HepG2 (cell line): ENCODE data around the gene TRAPPC3. TPM values are rescaled to one million over a fixed set of nuclear protein-coding genes. Genes with fewer than 3 reads are reported as not detected.

Source experiments
- ATAC-seq: fragments of 200-7000 bp; cut with Tn5 transposase; 3 replicates; pipeline ENCODE4 v1.9.1; 2020; ENCODE audit warnings: mild to moderate bottlenecking, moderate library complexity
- BruUV-seq: library from RNA; stranded (reverse); fragments of 400-500 nt; replicated peaks from 2 replicates; lab custom pipeline; 2021; lab: Mats Ljungman, UMichigan
- CTCF ChIA-PET: fragments of 300-600 bp; formaldehyde crosslinking; extraction: SDS; loops from one replicate; lab custom pipeline; 2021; ENCODE audit warnings: low total read pairs, inconsistent platforms, low intra/inter-chr PET ratio; lab: Yijun Ruan, JAX
- POLR2A ChIA-PET: fragments of 350-600 bp; sonication (Branson Sonifier 250); formaldehyde crosslinking; loops from one replicate; lab custom pipeline; 2020; ENCODE audit warnings: antibody characterized with exemption, inconsistent platforms; lab: Yijun Ruan, JAX
- DNase-seq: peaks from one replicate; pipeline ENCODE4 v3.0.0-alpha.2; 2015; ENCODE audit warnings: low spot score
- FAIRE-seq: peaks from 3 replicates; lab custom pipeline; 2011; peaks lifted over from hg19 to GRCh38; lab: Jason Lieb, UNC
- H2AFZ ChIP-seq: one replicate; pipeline ENCODE4 v1.6.1; 2011; ENCODE audit warnings: low read length, inconsistent platforms
- H3K27ac ChIP-seq: fragments of 300-600 bp; 3 replicates; pipeline ENCODE4 v1.8.0; 2011; ENCODE audit warnings: mixed run types, mild to moderate bottlenecking, mixed read lengths, low read length, inconsistent platforms; ENCODE audit not compliant: insufficient read depth; ENCODE audit errors: extremely low read length
- H3K27me3 ChIP-seq, 2 experiments: fragments of 200-600 bp in 1 of 2; 2 replicates in 1 of 2; 3 replicates in 1 of 2; pipeline versions ENCODE4 v1.6.0 to v1.8.0; 2011; ENCODE audit warnings: low read length in 2 of 2, mild to moderate bottlenecking in 2 of 2, moderate library complexity in 2 of 2, inconsistent platforms in 1 of 2; ENCODE audit not compliant: insufficient read depth in 2 of 2, control insufficient read depth in 1 of 2
- H3K36me3 ChIP-seq, 2 experiments: fragments of 200-600 bp in 1 of 2; replicated peaks in 1 of 2; 2 replicates in 1 of 2; 3 replicates in 1 of 2; pipeline versions ENCODE4 v1.5.1 to v1.8.0; 2011; ENCODE audit warnings: low read length in 2 of 2, inconsistent platforms in 1 of 2; ENCODE audit not compliant: insufficient read depth in 2 of 2, control insufficient read depth in 1 of 2
- H3K4me1 ChIP-seq: 2 replicates; pipeline ENCODE4 v1.5.1; 2012; ENCODE audit warnings: low read length, inconsistent platforms; ENCODE audit not compliant: insufficient read depth
- H3K4me2 ChIP-seq: 2 replicates; pipeline ENCODE4 v1.6.0; 2011; ENCODE audit warnings: low read depth, low read length, inconsistent platforms
- H3K4me3 ChIP-seq, 3 experiments: fragments of 200-600 bp in 1 of 3; sonication (generic), shearing (Covaris generic) in 1 of 3; replicated peaks in 1 of 3; 2 replicates each; pipeline ENCODE4 v1.5.1; 2011 to 2016; ENCODE audit warnings: low read length in 3 of 3, inconsistent platforms in 2 of 3, low read depth in 2 of 3, mild to moderate bottlenecking in 2 of 3, control low read depth in 1 of 3, mixed read lengths in 1 of 3; ENCODE audit not compliant: insufficient read depth in 1 of 3
- H3K79me2 ChIP-seq: one replicate; pipeline ENCODE4 v1.6.1; 2011; ENCODE audit warnings: low read length, inconsistent platforms; ENCODE audit not compliant: insufficient read depth
- H3K9ac ChIP-seq: 2 replicates; pipeline ENCODE4 v1.6.0; 2011; ENCODE audit warnings: mild to moderate bottlenecking, low read depth, low read length, inconsistent platforms; ENCODE audit not compliant: insufficient read depth
- H3K9me3 ChIP-seq: 2 replicates; pipeline ENCODE4 v1.5.1; 2012; ENCODE audit warnings: mild to moderate bottlenecking, low read length
- H4K20me1 ChIP-seq: 2 replicates; pipeline ENCODE4 v1.6.0; 2011; ENCODE audit warnings: inconsistent platforms, mild to moderate bottlenecking, low read length, moderate library complexity; ENCODE audit not compliant: insufficient read depth
- HDAC1 ChIP-seq: sonication (generic); formaldehyde crosslinking; IDR thresholded peaks from 2 replicates; pipeline ENCODE4 v1.5.1; 2020; ENCODE audit warnings: mild to moderate bottlenecking, missing genetic modification reagents
- KLF15 ChIP-seq: sonication (generic); formaldehyde crosslinking; IDR thresholded peaks from 2 replicates; pipeline ENCODE4 v1.8.1; 2023; ENCODE audit warnings: borderline replicate concordance, mild to moderate bottlenecking, inconsistent platforms, missing genetic modification reagents, mixed read lengths
- NFE2L2 ChIP-seq: fragments of 150-350 bp; IDR thresholded peaks from 2 replicates; pipeline ENCODE4 v1.6.1; 2014; ENCODE audit warnings: low read length
- RARA ChIP-seq: IDR thresholded peaks from 2 replicates; pipeline ENCODE4 v1.6.1; 2016; ENCODE audit warnings: missing genetic modification reagents, missing compliant biosample characterization
- SATB2 ChIP-seq: sonication (generic); formaldehyde crosslinking; IDR thresholded peaks from 2 replicates; pipeline ENCODE4 v1.5.0; 2020; ENCODE audit warnings: missing genetic modification reagents
- SMAD9 ChIP-seq: sonication (generic); formaldehyde crosslinking; IDR thresholded peaks from 2 replicates; pipeline ENCODE4 v1.5.1; 2020; ENCODE audit warnings: mild to moderate bottlenecking, missing genetic modification reagents
- ZFX ChIP-seq: sonication (generic); formaldehyde crosslinking; IDR thresholded peaks from 2 replicates; pipeline ENCODE4 v1.4.0; 2020; ENCODE audit warnings: mild to moderate bottlenecking, low read depth, missing genetic modification reagents, moderate library complexity
- ZFY ChIP-seq: sonication (generic); formaldehyde crosslinking; IDR thresholded peaks from 2 replicates; pipeline ENCODE4 v1.4.0; 2020; ENCODE audit warnings: missing genetic modification reagents
- ZNF234 ChIP-seq: sonication (generic); formaldehyde crosslinking; conservative IDR thresholded peaks from 2 replicates; pipeline ENCODE4 v1.5.1; 2020; ENCODE audit warnings: mild to moderate bottlenecking, missing genetic modification reagents
- ZSCAN29 ChIP-seq: sonication (generic); formaldehyde crosslinking; conservative IDR thresholded peaks from 2 replicates; pipeline ENCODE4 v1.4.0; 2020; ENCODE audit warnings: mild to moderate bottlenecking, missing genetic modification reagents
- ZSCAN31 ChIP-seq: sonication (generic); formaldehyde crosslinking; IDR thresholded peaks from 2 replicates; pipeline ENCODE4 v1.5.0; 2020; ENCODE audit warnings: low read depth, mild to moderate bottlenecking, missing genetic modification reagents
- WGBS: methylation state at CpG from one replicate; pipeline ENCODE4 v1.1.6; 2017; ENCODE audit warnings: low lambda C conversion rate; 5-methylcytosine and 5-hydroxymethylcytosine counted together
- in situ Hi-C: cut with HindIII; loops from 2 replicates; pipeline ENCODE4 v1.10.0; 2017; ENCODE audit warnings: low pct_unique_long_range_greater_than_20kb; ENCODE audit not compliant: extremely low pct_ligation_motif_present
- intact Hi-C: fragments of 100-400 bp; cut with micrococcal nuclease; formaldehyde crosslinking; loops from one replicate; pipeline ENCODE4 v1.10.0; 2022; ENCODE audit not compliant: unreplicated experiment
- polyA plus RNA-seq, 8 experiments: library from polyadenylated mRNA; depleted of rRNA in 3 of 8; stranded (reverse) in 7 of 8; unstranded in 1 of 8; fragments of >200 nt; fragmentation: Illumina TruSeq in 4 of 8; extraction: Trizol in 4 of 8; gene quantifications; 2 replicates each; pipeline versions ENCODE4 v1.2.1 to v1.2.3, GENCODE V29; 2011 to 2016; ENCODE audit warnings: low read depth in 4 of 8, missing spikeins in 1 of 8, mixed read lengths in 1 of 8; ENCODE audit not compliant: insufficient read depth in 1 of 8
- total RNA-seq, 5 experiments: library from RNA; depleted of rRNA; stranded (reverse); fragments of >200 nt; fragmentation: Illumina TruSeq; extraction: Trizol; gene quantifications; 2 replicates each; pipeline ENCODE4 v1.2.3, GENCODE V29; 2016; ENCODE audit warnings: low read depth in 1 of 5
- TF ChIP-seq, protein P1 (sequence below): sonication (generic); formaldehyde crosslinking; IDR thresholded peaks from 2 replicates; pipeline ENCODE4 v1.5.1; 2020; ENCODE audit warnings: mild to moderate bottlenecking, missing genetic modification reagents, moderate library complexity
- TF ChIP-seq, protein P2 (sequence below): sonication (generic); formaldehyde crosslinking; IDR thresholded peaks from 2 replicates; pipeline ENCODE4 v1.4.0; 2020; ENCODE audit warnings: missing genetic modification reagents
- TF ChIP-seq, protein P3 (sequence below): sonication (generic); formaldehyde crosslinking; IDR thresholded peaks from 2 replicates; pipeline ENCODE4 v1.8.1; 2023; ENCODE audit warnings: mild to moderate bottlenecking, missing genetic modification reagents

The TRAPPC3 gene
- total and polyA plus RNA-seq, 2 of the 13 experiments (the other 11 are each of a cell fraction or from before 2014, with no cell fraction given), result 53.7 to 62.4 TPM

DNA sequence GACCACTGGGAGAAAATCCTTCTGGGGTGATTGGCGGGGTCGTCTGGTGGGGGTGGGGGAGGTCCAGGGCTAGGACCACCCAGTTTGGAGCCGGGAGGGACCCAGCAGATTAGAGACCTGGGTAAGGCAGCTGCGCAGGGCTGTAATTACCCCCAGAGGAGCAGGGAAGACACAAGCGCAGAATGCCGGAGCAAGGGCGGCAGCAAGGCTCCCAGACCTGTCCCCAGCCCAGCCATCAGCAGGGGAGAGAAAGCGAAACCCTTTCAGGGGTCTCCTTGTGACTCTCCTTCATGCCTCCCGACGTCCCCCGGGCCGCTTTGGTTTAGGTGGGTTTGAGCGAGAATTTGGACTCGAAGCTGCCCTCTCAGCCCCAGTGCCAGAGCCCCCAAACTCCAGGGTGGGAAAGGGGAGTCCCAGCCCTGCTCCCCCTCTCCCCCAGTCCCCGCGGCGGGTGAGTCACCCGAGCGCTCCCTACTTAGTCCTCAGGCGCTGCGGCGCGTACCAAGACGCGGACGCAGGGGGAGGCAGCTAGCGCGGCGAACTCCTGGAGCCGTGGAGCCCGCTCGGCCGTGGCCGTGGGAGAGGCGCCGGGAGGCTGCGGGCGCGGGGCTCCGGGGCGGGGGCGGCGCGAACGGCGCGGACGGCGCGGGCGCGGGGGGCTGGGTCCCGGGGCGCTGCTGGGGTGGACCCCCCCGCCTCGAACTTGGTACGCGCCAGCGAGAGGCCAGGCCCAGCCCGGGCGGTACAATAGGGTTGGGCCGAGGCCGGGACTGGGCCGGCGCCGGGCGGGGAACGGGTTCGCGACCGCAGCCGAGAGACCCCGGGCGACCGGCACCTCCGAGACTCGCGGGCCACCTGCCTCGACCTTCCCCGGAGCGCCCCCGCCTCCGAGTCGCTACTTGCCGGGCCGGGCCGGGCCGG, 6.4 kb upstream of the TRAPPC3 start, which contains the start of gene MAP7D1 (continued):
- TF ChIP-seq ZSCAN31 (CRISPR knock-in tag) (no peak), KLF15 (CRISPR knock-in tag) (no peak), SATB2 (CRISPR knock-in tag) (no peak), RARA (CRISPR knock-in tag) (0 out of 2 replicates have a peak, but pooled peaks have one; percentile 17), ZNF234 (no peak), NFE2L2 (no peak)

DNA sequence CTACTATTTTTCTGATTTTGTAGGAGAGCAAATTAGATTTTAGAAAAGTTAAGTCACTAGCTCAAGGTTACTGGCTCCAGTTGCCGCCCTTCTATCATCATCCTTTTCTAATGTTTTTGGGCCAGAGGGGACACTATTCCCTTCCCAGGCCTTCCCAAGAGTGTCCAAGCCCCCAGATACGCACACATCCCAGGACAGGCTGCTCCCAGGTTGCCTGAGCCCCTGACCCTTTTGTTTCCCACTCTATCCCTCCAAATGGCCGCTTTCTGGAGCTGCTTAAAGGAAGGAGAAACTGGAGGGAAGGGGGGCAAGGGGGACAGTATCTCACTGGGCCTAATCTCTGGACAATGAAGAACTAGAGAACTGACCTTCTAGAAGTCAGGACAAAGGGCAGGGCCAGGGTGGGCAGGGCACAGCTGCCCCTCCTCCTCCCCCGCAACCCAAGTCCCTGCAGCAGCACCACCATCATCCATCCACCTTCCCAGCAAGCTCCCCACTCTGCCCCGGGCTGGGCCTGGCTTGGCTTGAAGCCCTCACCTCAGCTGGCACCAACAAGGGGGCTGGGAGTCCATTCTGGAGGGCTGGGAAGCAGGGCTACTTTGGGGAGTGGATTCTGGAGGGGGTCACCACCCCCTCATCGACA, 5.6 kb upstream of the TRAPPC3 start:
- CTCF ChIA-PET, result no interaction called here
- WGBS, result 21% methylated on average over 5 of the region's 6 CpGs
- in situ Hi-C loops (loop anchor here (5.0 kb wide), 2 partner anchors 32 to 132 kb away; no protein-coding TSS in a partner anchor), intact Hi-C loops (loop anchor here (1.0 to 10.0 kb wide), 2 partner anchors 33 to 70 kb away; partner anchors contain the start of gene THRAP3)
- Histone ChIP-seq H3K4me1 (peaks cover 67% of the 10 kb centered on the region), H3K27ac (peak overlapping the region; percentile 67), H2AFZ (no peak overlapping the region), H3K9ac (peak overlapping the region; percentile 80; the same call in 1 of the 2 replicates), H3K4me3 (peak overlapping the region; percentile 74 to 89 (median 85)), H3K4me2 (peak overlapping the region; percentile 73), H3K27me3 (no peaks in the 10 kb centered on the region), H3K36me3 (no peaks in the 10 kb centered on the region; a peak in 1 of 5 replicates), H3K79me2 (peaks cover 5% of the 10 kb centered on the region), H4K20me1 (no peaks in the 10 kb centered on the region), H3K9me3 (no peaks in the 10 kb centered on the region)
- ATAC-seq (peak; percentile 7; the same call in 1 of the 3 replicates), DNase-seq (no peak), FAIRE-seq (no peak)
- BruUV-seq, result no TSS peak
- POLR2A ChIA-PET, result interaction anchor here (0.7 to 2.5 kb wide), 5 partner anchors 70 to 163 kb away, joined by 3 to 9 read pairs (median 5); partner anchors contain the start of gene THRAP3
- TF ChIP-seq ZSCAN29 (CRISPR knock-in tag) (0 out of 2 replicates have a peak, but pooled peaks have one; percentile 24), ZFX (CRISPR knock-in tag) (peak; percentile 63), SMAD9 (CRISPR knock-in tag) (no peak), HDAC1 (CRISPR knock-in tag) (0 out of 2 replicates have a peak, but pooled peaks have one; percentile 4), ZFY (CRISPR knock-in tag) (peak; percentile 23; the same call in 1 of the 2 replicates)
- TF ChIP-seq, protein P1, sequence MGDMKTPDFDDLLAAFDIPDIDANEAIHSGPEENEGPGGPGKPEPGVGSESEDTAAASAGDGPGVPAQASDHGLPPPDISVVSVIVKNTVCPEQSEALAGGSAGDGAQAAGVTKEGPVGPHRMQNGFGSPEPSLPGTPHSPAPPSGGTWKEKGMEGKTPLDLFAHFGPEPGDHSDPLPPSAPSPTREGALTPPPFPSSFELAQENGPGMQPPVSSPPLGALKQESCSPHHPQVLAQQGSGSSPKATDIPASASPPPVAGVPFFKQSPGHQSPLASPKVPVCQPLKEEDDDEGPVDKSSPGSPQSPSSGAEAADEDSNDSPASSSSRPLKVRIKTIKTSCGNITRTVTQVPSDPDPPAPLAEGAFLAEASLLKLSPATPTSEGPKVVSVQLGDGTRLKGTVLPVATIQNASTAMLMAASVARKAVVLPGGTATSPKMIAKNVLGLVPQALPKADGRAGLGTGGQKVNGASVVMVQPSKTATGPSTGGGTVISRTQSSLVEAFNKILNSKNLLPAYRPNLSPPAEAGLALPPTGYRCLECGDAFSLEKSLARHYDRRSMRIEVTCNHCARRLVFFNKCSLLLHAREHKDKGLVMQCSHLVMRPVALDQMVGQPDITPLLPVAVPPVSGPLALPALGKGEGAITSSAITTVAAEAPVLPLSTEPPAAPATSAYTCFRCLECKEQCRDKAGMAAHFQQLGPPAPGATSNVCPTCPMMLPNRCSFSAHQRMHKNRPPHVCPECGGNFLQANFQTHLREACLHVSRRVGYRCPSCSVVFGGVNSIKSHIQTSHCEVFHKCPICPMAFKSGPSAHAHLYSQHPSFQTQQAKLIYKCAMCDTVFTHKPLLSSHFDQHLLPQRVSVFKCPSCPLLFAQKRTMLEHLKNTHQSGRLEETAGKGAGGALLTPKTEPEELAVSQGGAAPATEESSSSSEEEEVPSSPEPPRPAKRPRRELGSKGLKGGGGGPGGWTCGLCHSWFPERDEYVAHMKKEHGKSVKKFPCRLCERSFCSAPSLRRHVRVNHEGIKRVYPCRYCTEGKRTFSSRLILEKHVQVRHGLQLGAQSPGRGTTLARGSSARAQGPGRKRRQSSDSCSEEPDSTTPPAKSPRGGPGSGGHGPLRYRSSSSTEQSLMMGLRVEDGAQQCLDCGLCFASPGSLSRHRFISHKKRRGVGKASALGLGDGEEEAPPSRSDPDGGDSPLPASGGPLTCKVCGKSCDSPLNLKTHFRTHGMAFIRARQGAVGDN, result peak; percentile 44
- TF ChIP-seq, protein P2, sequence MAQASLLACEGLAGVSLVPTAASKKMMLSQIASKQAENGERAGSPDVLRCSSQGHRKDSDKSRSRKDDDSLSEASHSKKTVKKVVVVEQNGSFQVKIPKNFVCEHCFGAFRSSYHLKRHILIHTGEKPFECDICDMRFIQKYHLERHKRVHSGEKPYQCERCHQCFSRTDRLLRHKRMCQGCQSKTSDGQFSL (CRISPR knock-in tag), result peak; percentile 63; the same call in 1 of the 2 replicates
- TF ChIP-seq, protein P3, sequence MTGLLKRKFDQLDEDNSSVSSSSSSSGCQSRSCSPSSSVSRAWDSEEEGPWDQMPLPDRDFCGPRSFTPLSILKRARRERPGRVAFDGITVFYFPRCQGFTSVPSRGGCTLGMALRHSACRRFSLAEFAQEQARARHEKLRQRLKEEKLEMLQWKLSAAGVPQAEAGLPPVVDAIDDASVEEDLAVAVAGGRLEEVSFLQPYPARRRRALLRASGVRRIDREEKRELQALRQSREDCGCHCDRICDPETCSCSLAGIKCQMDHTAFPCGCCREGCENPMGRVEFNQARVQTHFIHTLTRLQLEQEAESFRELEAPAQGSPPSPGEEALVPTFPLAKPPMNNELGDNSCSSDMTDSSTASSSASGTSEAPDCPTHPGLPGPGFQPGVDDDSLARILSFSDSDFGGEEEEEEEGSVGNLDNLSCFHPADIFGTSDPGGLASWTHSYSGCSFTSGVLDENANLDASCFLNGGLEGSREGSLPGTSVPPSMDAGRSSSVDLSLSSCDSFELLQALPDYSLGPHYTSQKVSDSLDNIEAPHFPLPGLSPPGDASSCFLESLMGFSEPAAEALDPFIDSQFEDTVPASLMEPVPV (CRISPR knock-in tag), result no peak
